SK-N-SH (cell line): ENCODE measurements around the gene PRC1. TPM values are rescaled to one million over a fixed set of nuclear protein-coding genes. Genes with fewer than 3 reads are reported as not detected.

ENCODE experiments used
- CTCF ChIA-PET: fragments of 300-600, 350-600 bp; formaldehyde crosslinking; extraction: SDS; loops from one replicate; lab custom pipeline; 2021; lab: Yijun Ruan, JAX
- POLR2A ChIA-PET: fragments of 350-600 bp; sonication (Branson Sonifier 250); formaldehyde crosslinking; extraction: SDS; loops from one replicate; lab custom pipeline; 2020; ENCODE audit warnings: antibody characterized with exemption, inconsistent platforms; lab: Yijun Ruan, JAX
- DNase-seq: peaks from one replicate; pipeline ENCODE4 v3.0.0; 2012
- H2AFZ ChIP-seq: fragments of 200-600 bp; sonication (generic); 2 replicates; pipeline ENCODE4 v1.8.1; 2016; ENCODE audit warnings: antibody characterized with exemption, mild to moderate bottlenecking, low read depth
- H3F3A ChIP-seq: fragments of 200-600 bp; sonication (generic); replicated peaks from 2 replicates; pipeline ENCODE3; 2016; ENCODE audit warnings: antibody characterized with exemption, mild to moderate bottlenecking; ENCODE audit not compliant: insufficient read depth
- H3K27ac ChIP-seq, 2 experiments: fragments of 200-500 bp in 1 of 2; fragments of 200-600 bp in 1 of 2; sonication (Bioruptor generic) in 1 of 2; sonication (generic), shearing (Covaris generic) in 1 of 2; 2 replicates each; pipeline versions ENCODE4 v1.5.1 to v1.6.1; 2014 to 2016; ENCODE audit warnings: low read depth in 2 of 2, inconsistent platforms in 1 of 2, low read length in 1 of 2, mild to moderate bottlenecking in 1 of 2, mixed read lengths in 1 of 2
- H3K27me3 ChIP-seq: fragments of 200-600 bp; sonication (generic), shearing (Covaris generic); 2 replicates; pipeline ENCODE4 v1.6.1; 2016; ENCODE audit warnings: mixed run types; ENCODE audit not compliant: insufficient read depth
- H3K36me3 ChIP-seq, 2 experiments: fragments of 200-500 bp in 1 of 2; fragments of 200-600 bp in 1 of 2; sonication (Bioruptor generic) in 1 of 2; sonication (generic) in 1 of 2; replicated peaks in 1 of 2; 2 replicates each; pipeline versions ENCODE3 to v1.5.1; 2014 to 2016; ENCODE audit warnings: low read length in 1 of 2, mild to moderate bottlenecking in 1 of 2; ENCODE audit not compliant: insufficient read depth in 2 of 2, control insufficient read depth in 1 of 2
- H3K4me1 ChIP-seq, 2 experiments: fragments of 200-500 bp in 1 of 2; fragments of 200-600 bp in 1 of 2; sonication (Bioruptor generic) in 1 of 2; sonication (generic), shearing (Covaris generic) in 1 of 2; 2 replicates each; pipeline versions ENCODE4 v1.5.1 to v1.6.1; 2014 to 2016; ENCODE audit warnings: low read depth in 1 of 2, low read length in 1 of 2, mixed run types in 1 of 2; ENCODE audit not compliant: insufficient read depth in 2 of 2, control insufficient read depth in 1 of 2
- H3K4me2 ChIP-seq: fragments of 200-600 bp; sonication (generic), shearing (Covaris generic); 2 replicates; pipeline ENCODE4 v1.6.1; 2017; ENCODE audit warnings: mixed run types
- H3K4me3 ChIP-seq, 2 experiments: fragments of 200-500 bp in 1 of 2; fragments of 200-600 bp in 1 of 2; sonication (Bioruptor generic) in 1 of 2; sonication (generic), shearing (Covaris generic) in 1 of 2; 2 replicates each; pipeline versions ENCODE4 v1.5.1 to v1.8.1; 2014 to 2016; ENCODE audit warnings: low read depth in 2 of 2, inconsistent platforms in 1 of 2, low read length in 1 of 2, mild to moderate bottlenecking in 1 of 2, mixed read lengths in 1 of 2, moderate library complexity in 1 of 2
- H3K79me2 ChIP-seq: fragments of 200-600 bp; sonication (generic); 2 replicates; pipeline ENCODE4 v1.8.1; 2017; ENCODE audit warnings: mild to moderate bottlenecking; ENCODE audit not compliant: insufficient read depth
- H3K9ac ChIP-seq: fragments of 200-600 bp; sonication (generic); 2 replicates; pipeline ENCODE4 v1.6.1; 2017; ENCODE audit warnings: mixed run types
- H3K9me2 ChIP-seq: fragments of 200-600 bp; sonication (generic); 2 replicates; pipeline ENCODE4 v1.6.1; 2017; ENCODE audit warnings: mixed run types
- H3K9me3 ChIP-seq: fragments of 200-600 bp; sonication (generic); 2 replicates; pipeline ENCODE4 v1.6.1; 2017; ENCODE audit warnings: mixed run types, mild to moderate bottlenecking, moderate library complexity
- H4K20me1 ChIP-seq: fragments of 200-600 bp; sonication (generic); 2 replicates; pipeline ENCODE4 v1.6.1; 2017; ENCODE audit warnings: mild to moderate bottlenecking, mixed run types; ENCODE audit not compliant: insufficient read depth
- CHD2 ChIP-seq: fragments of 150-350 bp; IDR thresholded peaks from 2 replicates; pipeline ENCODE4 v1.6.1; 2018; ENCODE audit warnings: low read length; ENCODE audit not compliant: partially characterized antibody
- CTCF ChIP-seq: fragments of 200-600 bp; sonication (generic); IDR thresholded peaks from 2 replicates; pipeline ENCODE4 v1.6.1; 2017; ENCODE audit warnings: antibody characterized with exemption, mild to moderate bottlenecking, moderate library complexity
- EP300 ChIP-seq, 2 experiments: IDR thresholded peaks; 2 replicates each; pipeline versions ENCODE4 v1.4.0 to v1.6.1; 2012; ENCODE audit warnings: borderline replicate concordance in 1 of 2, low read depth in 1 of 2, low read length in 1 of 2
- FOSL2 ChIP-seq: IDR thresholded peaks from 2 replicates; pipeline ENCODE4 v1.4.0; 2012; ENCODE audit warnings: low read depth, mild to moderate bottlenecking, moderate library complexity, borderline replicate concordance
- FOXM1 ChIP-seq: IDR thresholded peaks from 2 replicates; pipeline ENCODE4 v1.4.0; 2012; ENCODE audit warnings: low read depth, mild to moderate bottlenecking
- JUND ChIP-seq: IDR thresholded peaks from 2 replicates; pipeline ENCODE4 v1.4.0; 2012
- MXI1 ChIP-seq: IDR thresholded peaks from 2 replicates; pipeline ENCODE4 v1.6.1; 2012; ENCODE audit warnings: mild to moderate bottlenecking, low read depth, low read length, improper control_type of control experiment
- NFIC ChIP-seq: IDR thresholded peaks from 2 replicates; pipeline ENCODE4 v1.4.0; 2012; ENCODE audit warnings: borderline replicate concordance
- NRF1 ChIP-seq: IDR thresholded peaks from 2 replicates; pipeline ENCODE4 v1.6.1; 2012; ENCODE audit warnings: low read depth, mild to moderate bottlenecking, low read length
- RXRA ChIP-seq: IDR thresholded peaks from 2 replicates; pipeline ENCODE4 v1.4.0; 2012; ENCODE audit warnings: low read depth, mild to moderate bottlenecking, borderline replicate concordance
- SIN3A ChIP-seq: IDR thresholded peaks from 2 replicates; pipeline ENCODE4 v1.6.1; 2012; ENCODE audit warnings: low read depth, mild to moderate bottlenecking, low read length, moderate library complexity, borderline replicate concordance
- TAF1 ChIP-seq: IDR thresholded peaks from 2 replicates; pipeline ENCODE4 v1.6.1; 2012; ENCODE audit warnings: low read depth, mild to moderate bottlenecking, low read length, moderate library complexity, borderline replicate concordance
- TEAD4 ChIP-seq: IDR thresholded peaks from 2 replicates; pipeline ENCODE4 v1.4.0; 2012; ENCODE audit warnings: mild to moderate bottlenecking, borderline replicate concordance; ENCODE audit not compliant: insufficient read depth
- USF2 ChIP-seq: fragments of 150-350 bp; IDR thresholded peaks from 2 replicates; pipeline ENCODE4 v1.6.1; 2017; ENCODE audit warnings: antibody characterized with exemption, low read length, low read depth, borderline replicate concordance
- YY1 ChIP-seq: IDR thresholded peaks from 2 replicates; pipeline ENCODE4 v1.4.0; 2012; ENCODE audit warnings: low read depth, mild to moderate bottlenecking
- WGBS: methylation state at CpG from one replicate; pipeline ENCODE4 v1.1.6; 2017; ENCODE audit warnings: low lambda C conversion rate; 5-methylcytosine and 5-hydroxymethylcytosine counted together
- polyA plus RNA-seq, 3 experiments: library from polyadenylated mRNA; depleted of rRNA; stranded (reverse); fragments of >200 nt; gene quantifications; 2 replicates each; pipeline ENCODE4 v1.2.3, GENCODE V29; 2012
- TF ChIP-seq, protein P1 (sequence below): IDR thresholded peaks from 2 replicates; pipeline ENCODE4; 2012
- TF ChIP-seq, protein P2 (sequence below): IDR thresholded peaks from 2 replicates; pipeline ENCODE4 v1.4.0; 2012; ENCODE audit warnings: low read depth, borderline replicate concordance
- TF ChIP-seq, protein P3 (sequence below): fragments of 150-350 bp; IDR thresholded peaks from 2 replicates; pipeline ENCODE4 v1.6.1; 2016; ENCODE audit warnings: mild to moderate bottlenecking, low read depth, low read length

Gene PRC1
- 125 and 132 TPM in 2 replicates for polyA plus RNA-seq (2012; rRNA removed)
- polyA plus RNA-seq (2012; cell fraction: cytosol; rRNA removed): 95.7 and 109 TPM in 2 replicates
- 120 and 176 TPM in 2 replicates for polyA plus RNA-seq (2012; cell fraction: nucleus; rRNA removed)

DNA sequence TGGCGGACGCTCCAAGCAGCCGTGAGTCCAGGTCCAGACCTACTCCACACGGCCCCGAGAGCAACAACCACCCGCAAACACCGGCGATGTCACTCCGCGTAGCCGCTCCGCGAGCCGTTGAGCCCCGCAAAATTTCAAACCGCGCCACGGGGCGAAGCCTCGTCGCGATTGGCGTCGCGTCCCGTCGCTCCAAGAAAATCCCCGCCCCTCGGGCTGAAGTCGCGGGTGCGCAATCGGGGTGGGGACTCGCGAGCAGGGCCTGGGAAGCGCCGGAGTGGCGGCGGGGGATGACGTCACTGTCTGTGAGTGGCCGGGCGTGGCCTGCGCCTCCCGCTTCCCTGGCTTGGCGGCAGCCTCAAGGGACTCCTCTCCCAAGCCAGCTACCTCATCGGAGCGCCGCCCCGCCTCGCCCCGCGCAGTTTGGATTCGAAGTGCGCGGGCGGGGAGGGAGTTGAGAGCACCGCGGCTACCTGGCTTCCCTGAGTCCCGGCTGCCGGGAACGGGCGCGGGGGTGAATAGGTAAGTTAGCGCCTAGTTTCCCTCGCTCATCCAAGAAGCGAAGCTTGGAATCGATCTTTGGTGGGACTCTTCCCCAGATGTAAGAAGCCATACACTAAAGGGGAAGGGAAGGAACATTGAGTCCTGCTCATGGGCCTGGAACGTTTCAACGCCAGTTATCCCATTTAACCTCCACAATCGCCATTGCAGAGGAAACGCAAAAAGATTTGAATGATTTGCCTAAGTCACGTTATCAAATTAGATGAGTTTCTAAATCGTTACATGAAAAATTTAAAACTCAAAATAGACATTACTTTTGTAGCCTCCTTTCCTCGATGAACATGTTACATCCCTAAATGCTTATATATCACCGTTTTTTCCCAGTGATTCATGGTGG is at the start of gene PRC1:
Gene PRC1 (minus strand): TSS at position 119 of the 895 bp plus-strand sequence. CDS start 118 bp downstream, at position 1.
- Histone ChIP-seq H3K79me2 (peaks cover 80% of the 10 kb centered on the region), H2AFZ (peak within 1 kb of the TSS; percentile 92), H3K4me2 (peak within 1 kb of the TSS; percentile 84), H3K9me2 (no peaks in the 10 kb centered on the region), H3K27me3 (no peaks in the 10 kb centered on the region), H4K20me1 (no peaks in the 10 kb centered on the region; the same call in 1 of the 2 replicates), H3K27ac (peak within 1 kb of the TSS; percentile 83 to 85), H3K4me3 (peak within 1 kb of the TSS; percentile 80 to 83), H3F3A (peaks cover 19% of the 10 kb centered on the region), H3K9ac (peak within 1 kb of the TSS; percentile 94), H3K9me3 (no peaks in the 10 kb centered on the region), H3K4me1 (peaks cover 0 to 10% of the 10 kb centered on the region in 2 experiments; a peak in 2 of 4 replicates), H3K36me3 (peaks cover 7 to 19% of the 10 kb centered on the region in 2 experiments)
- ChIA-PET POLR2A (interaction anchor here (0.6 to 0.7 kb wide), 2 partner anchors 37 to 471 kb away, joined by 3 read pairs; no protein-coding TSS in a partner anchor), CTCF (interaction anchor here (3.6 kb wide), 1 partner anchor 37 kb away, joined by 16 read pairs; no protein-coding TSS in a partner anchor)
- DNase-seq: peak; percentile 99
- WGBS: under 1% methylated on average over 39 of the region's 75 CpGs
- TF ChIP-seq TAF1 (peak; percentile 60; the same call in 1 of the 2 replicates), JUND (no peak), EP300 (IDR thresholded peaks at IDR 0.05; ENCODE audit: borderline replicate concordance in 1 of 2, low read depth in 1 of 2, low read length in 1 of 2) (0 out of 4 replicates have a peak, but pooled peaks of 1 of the 2 experiments have one; percentile 15), SIN3A (peak; percentile 91), YY1 (0 out of 2 replicates have a peak, but pooled peaks have one; percentile 26), RXRA (no peak; the same call in 1 of the 2 replicates), TEAD4 (no peak), MXI1 (peak; percentile 86), NFIC (no peak), NRF1 (peak; percentile 70), FOSL2 (peak; percentile 19; the same call in 1 of the 2 replicates), CTCF (no peak), FOXM1 (peak; percentile 99), CHD2 (peak; percentile 96), USF2 (no peak)
- TF ChIP-seq, protein P1, sequence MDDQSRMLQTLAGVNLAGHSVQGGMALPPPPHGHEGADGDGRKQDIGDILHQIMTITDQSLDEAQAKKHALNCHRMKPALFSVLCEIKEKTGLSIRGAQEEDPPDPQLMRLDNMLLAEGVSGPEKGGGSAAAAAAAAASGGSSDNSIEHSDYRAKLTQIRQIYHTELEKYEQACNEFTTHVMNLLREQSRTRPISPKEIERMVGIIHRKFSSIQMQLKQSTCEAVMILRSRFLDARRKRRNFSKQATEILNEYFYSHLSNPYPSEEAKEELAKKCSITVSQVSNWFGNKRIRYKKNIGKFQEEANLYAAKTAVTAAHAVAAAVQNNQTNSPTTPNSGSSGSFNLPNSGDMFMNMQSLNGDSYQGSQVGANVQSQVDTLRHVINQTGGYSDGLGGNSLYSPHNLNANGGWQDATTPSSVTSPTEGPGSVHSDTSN: peak; percentile 100
- TF ChIP-seq, protein P2, sequence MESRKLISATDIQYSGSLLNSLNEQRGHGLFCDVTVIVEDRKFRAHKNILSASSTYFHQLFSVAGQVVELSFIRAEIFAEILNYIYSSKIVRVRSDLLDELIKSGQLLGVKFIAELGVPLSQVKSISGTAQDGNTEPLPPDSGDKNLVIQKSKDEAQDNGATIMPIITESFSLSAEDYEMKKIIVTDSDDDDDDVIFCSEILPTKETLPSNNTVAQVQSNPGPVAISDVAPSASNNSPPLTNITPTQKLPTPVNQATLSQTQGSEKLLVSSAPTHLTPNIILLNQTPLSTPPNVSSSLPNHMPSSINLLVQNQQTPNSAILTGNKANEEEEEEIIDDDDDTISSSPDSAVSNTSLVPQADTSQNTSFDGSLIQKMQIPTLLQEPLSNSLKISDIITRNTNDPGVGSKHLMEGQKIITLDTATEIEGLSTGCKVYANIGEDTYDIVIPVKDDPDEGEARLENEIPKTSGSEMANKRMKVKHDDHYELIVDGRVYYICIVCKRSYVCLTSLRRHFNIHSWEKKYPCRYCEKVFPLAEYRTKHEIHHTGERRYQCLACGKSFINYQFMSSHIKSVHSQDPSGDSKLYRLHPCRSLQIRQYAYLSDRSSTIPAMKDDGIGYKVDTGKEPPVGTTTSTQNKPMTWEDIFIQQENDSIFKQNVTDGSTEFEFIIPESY: peak; percentile 84
- TF ChIP-seq, protein P3, sequence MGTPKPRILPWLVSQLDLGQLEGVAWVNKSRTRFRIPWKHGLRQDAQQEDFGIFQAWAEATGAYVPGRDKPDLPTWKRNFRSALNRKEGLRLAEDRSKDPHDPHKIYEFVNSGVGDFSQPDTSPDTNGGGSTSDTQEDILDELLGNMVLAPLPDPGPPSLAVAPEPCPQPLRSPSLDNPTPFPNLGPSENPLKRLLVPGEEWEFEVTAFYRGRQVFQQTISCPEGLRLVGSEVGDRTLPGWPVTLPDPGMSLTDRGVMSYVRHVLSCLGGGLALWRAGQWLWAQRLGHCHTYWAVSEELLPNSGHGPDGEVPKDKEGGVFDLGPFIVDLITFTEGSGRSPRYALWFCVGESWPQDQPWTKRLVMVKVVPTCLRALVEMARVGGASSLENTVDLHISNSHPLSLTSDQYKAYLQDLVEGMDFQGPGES: peak; percentile 58
